ENCODE measurements around the gene ATXN7L1.

- TF ChIP-seq, protein P1, sequence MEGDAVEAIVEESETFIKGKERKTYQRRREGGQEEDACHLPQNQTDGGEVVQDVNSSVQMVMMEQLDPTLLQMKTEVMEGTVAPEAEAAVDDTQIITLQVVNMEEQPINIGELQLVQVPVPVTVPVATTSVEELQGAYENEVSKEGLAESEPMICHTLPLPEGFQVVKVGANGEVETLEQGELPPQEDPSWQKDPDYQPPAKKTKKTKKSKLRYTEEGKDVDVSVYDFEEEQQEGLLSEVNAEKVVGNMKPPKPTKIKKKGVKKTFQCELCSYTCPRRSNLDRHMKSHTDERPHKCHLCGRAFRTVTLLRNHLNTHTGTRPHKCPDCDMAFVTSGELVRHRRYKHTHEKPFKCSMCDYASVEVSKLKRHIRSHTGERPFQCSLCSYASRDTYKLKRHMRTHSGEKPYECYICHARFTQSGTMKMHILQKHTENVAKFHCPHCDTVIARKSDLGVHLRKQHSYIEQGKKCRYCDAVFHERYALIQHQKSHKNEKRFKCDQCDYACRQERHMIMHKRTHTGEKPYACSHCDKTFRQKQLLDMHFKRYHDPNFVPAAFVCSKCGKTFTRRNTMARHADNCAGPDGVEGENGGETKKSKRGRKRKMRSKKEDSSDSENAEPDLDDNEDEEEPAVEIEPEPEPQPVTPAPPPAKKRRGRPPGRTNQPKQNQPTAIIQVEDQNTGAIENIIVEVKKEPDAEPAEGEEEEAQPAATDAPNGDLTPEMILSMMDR (IDR thresholded peaks at IDR 0.05) = no peak
- no peak for TF ChIP-seq POLR2A (IDR thresholded peaks at IDR 0.05)
These were observed 35.7 kb upstream of the ATXN7L1 start for GRCh38 chr7:105911961-105912575.
